Placental epithelial cell (primary cell): ENCODE data around the gene GSTCD. TPM values are rescaled to one million over a fixed set of nuclear protein-coding genes. Genes with fewer than 3 reads are reported as not detected.

ENCODE experiments used
- total RNA-seq: library from RNA; depleted of rRNA; stranded (reverse); fragments of >200 nt; gene quantifications from 2 replicates; pipeline ENCODE4 v1.2.3, GENCODE V29; 2012

GSTCD gene
- 8.9 and 10.2 TPM in 2 replicates for total RNA-seq

GRCh38 chr4:105708181-105709080 is at the start of gene GSTCD, which contains the start of gene INTS12:
TSS of gene GSTCD (plus strand) at chr4:105708784. CDS start at chr4:105717614, 8,830 bp downstream.
TSS of gene INTS12 (minus strand) at chr4:105708689. CDS start at chr4:105700005, 8,684 bp downstream.

GRCh38 chr4:105894660-105895582 is 186.3 kb downstream of the GSTCD start, which contains the start of gene NPNT:
TSS of gene NPNT (plus strand) at chr4:105895471. CDS start at chr4:105895653, 182 bp downstream.

Other genes starting within 250 kb of the GSTCD start
- gene PPA2, start 234.7 kb upstream of the GSTCD start, total RNA-seq, result 74.2 and 76.8 TPM in 2 replicates
- under 0.01 TPM in 1 of 2 replicates, not detected in the other for gene ARHGEF38, start 156.2 kb upstream of the GSTCD start, total RNA-seq
- gene INTS12, start 95 bp upstream of the GSTCD start, total RNA-seq, result 13.0 and 18.1 TPM in 2 replicates
- 0.22 and 0.39 TPM in 2 replicates for gene NPNT, start 186.7 kb downstream of the GSTCD start, total RNA-seq